HS-27A (cell line): ENCODE data around the gene GUCA1C.

Source experiments
- DNase-seq: peaks from one replicate; pipeline ENCODE4 v3.0.0-alpha.2; 2012; ENCODE audit warnings: low read depth, missing footprints

Gene GUCA1C

DNA sequence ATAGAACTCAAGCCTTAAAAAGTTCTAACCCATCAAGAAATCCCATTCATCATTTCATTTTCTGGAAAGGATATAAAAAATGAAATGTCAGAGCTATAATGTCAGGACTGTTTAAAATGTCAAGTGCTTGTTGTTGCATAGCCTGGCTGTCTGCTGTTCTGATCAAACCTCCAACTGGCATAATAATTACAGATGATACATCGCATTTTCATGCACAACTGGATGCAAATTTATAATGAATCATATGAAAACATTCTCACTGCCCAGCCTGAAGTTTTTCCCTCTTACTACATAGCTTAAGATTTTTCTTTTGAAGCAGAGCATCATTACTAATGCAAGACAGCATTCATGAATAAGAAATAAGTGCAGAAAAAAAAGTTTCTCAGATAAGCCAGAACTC is 46.5 kb downstream of the GUCA1C start:
- DNase-seq: no peak

DNA sequence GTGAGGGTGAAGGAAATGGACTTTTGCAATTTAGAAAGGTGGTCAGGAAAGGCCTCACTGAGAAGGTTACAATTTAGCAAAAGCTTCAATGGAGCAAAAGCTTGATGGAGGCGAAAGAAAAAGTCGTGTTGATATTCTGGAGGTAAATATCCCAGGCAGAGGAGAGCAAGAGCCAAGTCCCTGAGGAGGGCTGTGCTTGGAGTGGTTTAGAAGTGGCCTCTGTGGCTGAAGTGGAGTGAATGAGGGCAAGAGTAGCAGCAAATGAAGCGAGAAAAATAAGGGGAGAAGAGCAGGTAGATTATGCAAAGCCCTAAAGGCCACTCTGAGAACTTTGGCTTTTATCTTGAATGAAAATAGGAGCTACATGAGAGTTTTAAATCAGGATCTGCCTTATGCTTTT is 54.1 kb downstream of the GUCA1C start:
- DNase-seq: no peak

DNA sequence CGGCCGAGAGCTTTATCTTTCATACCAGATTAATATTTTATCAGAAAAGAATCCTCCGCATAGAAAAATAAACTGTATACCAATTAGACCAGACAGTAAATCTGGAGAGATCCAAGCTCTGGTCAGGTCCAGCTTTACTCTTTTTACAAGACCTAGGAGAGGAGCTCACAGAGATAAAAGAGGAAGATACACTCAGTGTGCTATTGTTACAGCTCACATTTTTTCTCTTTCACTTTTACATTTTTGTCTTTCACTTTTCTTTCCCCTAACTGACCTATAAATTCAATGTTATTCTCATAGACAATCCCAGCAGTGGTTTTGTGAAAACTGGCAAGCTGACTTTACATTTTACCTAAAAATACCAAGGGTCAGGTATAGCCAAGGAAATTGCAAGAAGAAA is 55.8 kb downstream of the GUCA1C start:
- no peak for DNase-seq

DNA sequence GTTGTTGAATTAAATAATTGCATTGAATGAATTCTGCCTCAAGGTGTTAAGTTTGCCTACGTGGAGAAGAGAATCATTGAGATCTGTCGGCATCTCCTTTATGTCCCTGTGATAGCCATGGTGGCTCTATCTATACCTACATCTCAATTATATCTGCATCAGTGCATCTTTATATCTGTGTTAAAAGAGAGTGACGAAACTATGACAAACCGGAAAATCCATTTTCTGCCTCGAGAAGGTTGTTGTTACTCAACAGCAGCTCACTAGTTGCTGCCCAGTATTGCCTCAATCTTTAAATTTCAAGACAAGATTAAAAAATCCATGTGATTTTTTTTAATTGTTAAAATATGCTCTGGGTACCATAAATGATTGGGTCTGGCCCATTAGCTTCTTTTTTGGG is 58.7 kb downstream of the GUCA1C start:
- DNase-seq: no peak

DNA sequence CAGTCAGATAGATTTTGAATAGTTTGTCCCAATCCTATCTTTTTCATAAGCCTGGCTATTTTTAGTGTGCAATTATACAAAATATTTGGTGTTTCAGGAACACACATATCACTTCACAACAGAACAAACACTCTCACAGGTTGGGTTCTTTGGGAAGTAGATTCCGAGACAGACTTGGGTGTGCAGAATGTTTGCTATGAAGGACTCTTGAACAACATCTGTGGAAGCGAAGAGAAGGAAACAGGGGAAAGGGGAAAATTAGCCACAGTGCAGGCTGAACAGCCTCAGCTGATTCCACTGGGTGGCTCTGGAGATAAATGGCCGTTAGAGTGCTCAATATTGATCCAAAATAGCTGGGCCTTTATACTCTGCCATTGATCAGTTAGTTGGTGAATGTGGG is 61.8 kb downstream of the GUCA1C start:
- no peak for DNase-seq

DNA sequence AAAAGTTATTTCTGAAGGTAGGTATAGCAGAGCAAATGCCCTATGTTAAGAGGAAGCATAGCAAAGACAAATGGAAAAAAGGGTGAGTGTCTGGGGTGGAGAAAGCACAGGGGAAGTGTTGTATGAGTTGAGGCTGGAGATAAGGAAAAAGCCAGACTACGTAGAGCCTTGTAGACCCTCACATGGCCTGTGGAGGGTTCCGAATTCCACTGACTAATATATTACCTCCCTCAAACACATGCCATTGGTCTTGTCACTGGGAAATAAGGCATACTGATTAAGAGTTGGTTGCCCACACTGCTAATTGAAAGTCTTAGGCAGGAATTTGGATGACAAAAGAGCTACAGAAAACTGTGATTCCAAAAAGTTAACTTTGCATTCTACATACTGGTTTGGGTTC is 65.9 kb downstream of the GUCA1C start:
- DNase-seq: no peak

DNA sequence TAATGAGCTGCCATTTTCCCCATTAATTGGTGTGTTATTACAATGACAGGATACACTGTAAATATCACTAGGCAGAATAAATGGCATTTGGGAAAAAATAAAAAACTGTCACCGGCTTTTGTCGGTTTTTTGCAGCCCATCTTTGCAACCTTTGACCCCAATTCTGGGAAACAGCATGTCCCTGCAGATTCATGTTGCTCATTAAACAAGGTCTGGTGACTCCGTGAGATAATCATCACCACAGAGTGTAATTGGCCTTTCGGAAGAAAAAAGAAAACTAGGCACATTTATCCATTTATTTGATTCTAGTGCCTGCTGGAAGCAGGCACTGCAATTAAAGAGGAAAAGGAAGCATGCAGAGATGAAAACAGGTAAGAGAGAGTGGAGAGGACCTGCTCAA is 66.6 kb downstream of the GUCA1C start:
- no peak for DNase-seq

DNA sequence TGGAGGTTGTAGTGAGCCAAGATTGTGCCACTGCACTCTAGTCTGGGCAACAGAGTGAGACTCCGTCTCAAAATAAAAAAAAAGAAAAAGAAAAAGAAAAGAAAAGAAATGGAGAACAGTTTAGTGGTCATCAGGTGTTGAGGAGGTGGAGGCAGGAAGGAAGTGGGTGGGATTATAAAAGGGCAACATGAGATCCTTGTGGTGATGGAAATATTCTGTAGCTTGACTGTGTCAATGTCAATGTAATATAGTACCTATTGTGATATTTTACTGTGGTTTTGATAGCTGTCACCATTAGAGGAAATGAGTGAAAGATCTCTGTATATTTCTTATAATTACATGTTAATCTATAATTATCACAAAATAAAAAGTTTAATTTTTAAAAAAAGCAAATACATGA is 70.3 kb downstream of the GUCA1C start:
- no peak for DNase-seq

DNA sequence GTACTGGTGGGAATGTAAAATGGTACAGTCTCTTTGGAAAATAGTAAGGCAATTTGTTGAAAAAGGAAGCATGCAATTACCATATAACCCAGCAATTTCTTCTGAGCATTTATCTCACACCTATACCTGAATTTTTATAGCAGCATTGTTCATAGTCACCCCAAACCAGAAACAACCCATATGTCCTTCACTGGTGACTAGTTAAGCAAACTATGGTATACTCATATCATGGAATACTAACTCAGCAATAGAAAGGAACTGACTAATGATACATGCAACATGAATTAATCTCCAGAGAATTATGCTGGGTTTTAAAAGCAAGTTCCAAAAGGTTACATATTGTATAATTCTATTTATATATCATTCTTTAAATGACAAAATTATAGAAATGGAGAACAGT is 70.9 kb downstream of the GUCA1C start:
- no peak for DNase-seq

DNA sequence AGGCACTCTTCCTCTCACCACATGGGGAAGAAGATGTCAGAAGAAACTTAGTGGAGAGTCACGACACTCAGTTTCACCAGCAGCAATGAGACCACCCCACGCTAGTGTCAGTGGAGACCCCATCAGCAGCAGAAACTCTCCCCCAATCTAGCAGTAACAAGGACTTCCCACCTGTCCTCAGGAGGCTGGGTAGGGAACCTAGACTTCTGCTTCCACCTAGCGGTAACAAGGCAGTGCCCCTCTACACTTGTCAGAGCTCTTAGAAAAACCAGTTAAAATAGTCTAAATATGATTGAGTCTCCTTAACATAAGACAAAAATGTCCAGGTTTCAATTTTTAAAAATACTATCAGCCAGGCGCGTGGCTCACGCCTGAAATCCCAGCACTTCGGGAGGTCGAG is 73.8 kb downstream of the GUCA1C start:
- DNase-seq: no peak

DNA sequence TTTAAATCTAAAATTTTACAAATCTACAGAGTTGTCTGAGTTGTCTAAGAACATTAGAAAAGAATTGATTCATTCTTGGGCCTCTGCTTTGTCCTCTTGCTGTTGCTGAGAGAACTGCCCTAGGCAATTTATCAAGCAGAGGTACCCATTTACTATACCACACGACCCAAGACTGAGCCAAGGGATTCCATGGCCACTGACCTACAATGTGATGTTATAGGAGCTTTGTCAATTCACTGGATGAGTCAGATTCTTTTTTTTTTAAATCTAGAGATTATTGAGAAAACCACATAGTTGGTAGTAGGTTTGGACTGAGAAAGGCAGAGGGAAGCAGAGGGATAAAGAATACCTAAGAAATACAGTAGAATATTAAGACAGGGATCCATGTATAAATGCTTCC is 75.8 kb downstream of the GUCA1C start:
- DNase-seq: no peak

DNA sequence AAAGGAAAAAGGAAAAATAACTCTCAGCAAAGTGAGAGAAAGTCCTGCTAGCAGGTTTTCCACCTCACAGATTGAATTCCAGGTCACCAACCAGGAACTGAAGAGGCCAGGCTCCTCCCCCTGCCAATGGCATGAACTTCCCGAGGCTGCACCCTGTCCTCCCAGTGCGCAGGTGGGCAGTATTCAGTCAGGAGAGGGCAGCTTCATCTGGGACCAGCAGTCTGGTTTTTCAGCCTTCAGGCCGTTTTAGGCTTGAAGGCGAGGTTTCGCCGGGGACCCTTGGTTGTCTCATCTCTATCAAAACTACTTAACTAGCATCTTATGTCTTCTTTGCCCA is 89.9 kb downstream of the GUCA1C start:
- DNase-seq: no peak

DNA sequence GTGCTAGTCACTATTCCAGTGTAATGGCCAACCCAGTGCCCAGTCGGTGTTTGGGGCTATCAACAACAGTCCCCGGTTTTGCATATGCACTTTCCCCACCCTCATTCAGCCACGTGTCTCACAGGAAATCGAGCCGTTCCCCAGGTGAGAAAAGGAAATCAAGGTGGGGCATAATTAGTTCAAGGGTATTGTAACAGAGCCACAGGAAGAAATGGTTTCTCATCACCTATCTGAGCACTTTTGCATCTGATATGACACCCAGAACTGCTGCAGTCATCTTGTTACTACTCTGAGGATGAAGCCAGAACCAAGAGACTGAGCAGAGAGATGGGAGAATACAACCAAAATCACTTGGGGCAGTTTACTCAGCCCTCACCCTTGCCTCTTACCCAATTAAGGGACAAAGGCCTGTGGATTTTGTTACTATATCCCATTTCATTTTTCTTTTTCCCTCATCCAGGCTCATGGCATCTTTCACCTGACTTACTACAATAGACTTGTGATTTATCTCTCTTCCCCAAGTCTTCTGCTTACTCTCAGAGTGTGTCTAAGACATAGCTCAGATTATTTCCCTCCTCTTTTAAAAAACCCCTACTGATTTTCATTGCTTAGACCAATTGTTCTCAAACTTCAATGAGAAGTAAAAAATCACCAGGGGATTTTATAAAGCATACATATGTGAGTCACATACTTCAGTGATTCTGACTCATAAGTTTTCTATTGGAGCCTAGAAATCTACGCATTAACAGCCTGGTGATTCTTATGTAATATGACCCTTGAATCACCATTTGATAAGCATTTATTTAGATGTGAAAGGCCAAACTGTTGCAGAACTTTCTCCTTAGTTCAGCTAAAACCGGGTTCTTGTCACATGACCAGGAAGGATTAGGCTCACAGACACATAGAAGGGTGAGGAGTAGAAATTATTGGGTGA is 90.5 kb downstream of the GUCA1C start:
- peak; percentile 7 for DNase-seq

DNA sequence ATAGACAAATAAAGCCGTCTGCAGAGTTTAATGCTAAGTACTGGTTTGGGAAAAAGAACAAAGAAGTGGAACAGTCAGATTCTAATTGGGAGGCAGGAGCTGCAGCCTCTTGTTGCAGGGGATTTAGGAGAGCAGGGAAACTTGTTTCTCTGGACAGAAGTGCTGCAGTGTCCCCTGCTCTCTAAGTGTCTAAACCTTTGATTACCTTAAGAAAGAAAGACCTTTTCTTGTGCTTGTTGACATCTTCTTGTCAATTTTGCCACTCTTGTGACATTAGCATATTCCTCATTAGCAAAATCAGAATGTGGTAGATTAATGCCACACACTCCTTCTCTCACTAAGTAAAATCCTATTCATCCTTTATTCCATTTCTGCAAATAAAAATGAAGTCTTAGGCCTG is 92.3 kb downstream of the GUCA1C start:
- DNase-seq: no peak
